Measurements from ENCODE around the gene LRIG1.

The LRIG1 gene

GRCh38 chr3:66378256-66378655 is 122.6 kb downstream of the LRIG1 start:
- DNase-seq, result no peak

- DNase-seq, result no peak
Observed at GRCh38 chr3:66377800-66378199, 123.0 kb downstream of the LRIG1 start.

DNA sequence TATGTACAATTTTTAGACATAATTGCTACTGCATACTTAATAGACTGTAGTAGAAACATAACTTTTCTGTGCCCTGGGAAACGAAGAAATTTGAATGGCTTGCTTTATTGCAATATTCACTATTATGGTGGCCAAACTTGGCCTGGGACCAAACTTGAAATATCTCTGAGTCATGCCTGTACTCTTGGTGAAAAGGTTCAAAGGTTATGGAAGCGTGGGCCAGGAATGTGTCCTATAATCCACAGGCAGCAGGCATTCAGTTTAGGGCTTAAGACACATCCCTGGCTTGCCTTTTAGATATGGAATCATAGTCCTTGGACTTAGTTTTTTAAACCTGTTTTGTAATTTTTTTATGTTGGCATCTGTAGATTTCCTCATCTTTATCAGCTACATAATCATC is 124.3 kb downstream of the LRIG1 start:
- DNase-seq, result no peak

GRCh38 chr3:66372681-66373350 is 128.0 kb downstream of the LRIG1 start:
- no peak for DNase-seq

- no peak for DNase-seq
Observed at GRCh38 chr3:66371432-66371831, 129.4 kb downstream of the LRIG1 start.

DNA sequence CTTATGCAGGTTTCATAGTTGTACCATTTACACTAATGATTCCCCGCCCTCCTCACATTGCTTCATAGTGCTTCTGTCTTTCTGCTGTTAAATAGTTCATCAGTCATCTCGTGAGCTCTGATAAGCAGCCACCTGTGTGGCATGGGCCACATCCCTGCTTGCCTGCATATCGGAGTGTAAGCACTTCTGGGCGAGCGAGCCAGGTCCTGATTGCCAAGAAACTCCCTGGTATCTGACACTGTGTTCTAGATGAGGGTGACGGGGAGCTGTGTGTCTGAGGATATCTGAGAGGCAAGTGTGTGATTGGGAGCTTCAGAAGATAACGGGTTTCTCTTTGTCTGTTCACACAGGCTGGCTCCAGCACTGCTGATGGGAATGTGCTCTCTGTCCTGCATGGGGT is 130.6 kb downstream of the LRIG1 start:
- no peak for DNase-seq

- no peak for DNase-seq
Observed at GRCh38 chr3:66367979-66368378, 132.8 kb downstream of the LRIG1 start.

- no peak for DNase-seq
Observed at GRCh38 chr3:66366747-66367146, 134.1 kb downstream of the LRIG1 start.

DNA sequence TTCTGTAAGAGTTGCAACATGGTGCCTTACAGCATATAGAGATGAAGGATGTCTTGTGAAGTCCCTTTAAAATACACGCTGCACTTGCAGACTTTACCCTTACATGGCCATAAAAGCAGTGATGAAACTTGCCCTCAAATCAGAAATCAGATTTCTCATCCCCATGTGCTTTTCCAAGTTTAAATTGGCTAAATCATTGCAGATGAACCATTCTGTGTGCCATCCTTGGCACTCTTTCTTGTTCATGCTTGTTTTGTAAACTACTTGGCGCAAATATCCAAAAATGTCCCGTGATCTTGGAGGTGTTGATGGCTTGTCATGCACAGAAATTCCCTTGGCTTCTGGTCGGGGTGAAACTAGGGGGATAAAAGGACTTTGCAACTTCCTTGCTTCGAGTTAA is 135.7 kb downstream of the LRIG1 start:
- DNase-seq, result no peak

GRCh38 chr3:66363148-66363547 is 137.7 kb downstream of the LRIG1 start:
- no peak for DNase-seq

- DNase-seq, result no peak
Observed at GRCh38 chr3:66362541-66362941, 138.3 kb downstream of the LRIG1 start.

DNA sequence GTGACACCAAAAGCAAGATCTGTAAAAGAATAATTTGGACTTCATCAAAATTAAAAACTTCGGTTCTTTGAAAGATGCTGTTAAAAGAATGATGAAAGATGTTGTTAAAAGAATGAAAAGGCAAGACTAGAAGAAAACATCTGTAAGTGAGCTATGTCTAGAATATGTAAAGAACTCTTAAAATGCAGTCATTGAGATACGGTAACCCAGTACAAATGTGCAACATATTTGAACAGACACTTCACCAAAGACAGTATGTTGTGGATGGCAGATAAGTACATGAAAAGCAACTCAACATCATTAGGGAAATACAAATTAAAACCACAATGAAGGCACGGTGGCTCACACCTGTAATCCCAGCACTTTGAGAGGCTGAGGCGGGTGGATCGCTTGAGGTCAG is 139.5 kb downstream of the LRIG1 start:
- DNase-seq, result no peak

- no peak for DNase-seq
Observed at GRCh38 chr3:66355997-66356396, 144.8 kb downstream of the LRIG1 start.

DNA sequence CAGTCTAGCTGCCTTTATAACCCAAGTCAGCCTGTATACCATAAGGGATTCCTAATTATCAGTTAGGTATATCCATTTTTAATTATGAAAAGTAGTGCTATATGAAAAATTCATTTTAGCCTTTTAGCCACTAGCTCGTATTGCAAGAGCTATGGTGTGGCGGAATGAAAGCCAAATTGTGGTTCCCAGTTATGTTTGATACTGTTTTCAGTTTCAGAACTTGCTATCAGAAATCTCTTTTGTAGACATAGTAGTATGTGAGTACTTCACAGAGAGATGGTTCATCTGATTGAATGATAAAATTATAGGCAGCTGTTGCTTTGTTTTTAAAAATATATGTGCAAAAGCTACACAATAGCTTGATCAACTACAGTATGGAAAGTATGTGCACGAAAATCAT is 145.4 kb downstream of the LRIG1 start:
- DNase-seq, result no peak

DNA sequence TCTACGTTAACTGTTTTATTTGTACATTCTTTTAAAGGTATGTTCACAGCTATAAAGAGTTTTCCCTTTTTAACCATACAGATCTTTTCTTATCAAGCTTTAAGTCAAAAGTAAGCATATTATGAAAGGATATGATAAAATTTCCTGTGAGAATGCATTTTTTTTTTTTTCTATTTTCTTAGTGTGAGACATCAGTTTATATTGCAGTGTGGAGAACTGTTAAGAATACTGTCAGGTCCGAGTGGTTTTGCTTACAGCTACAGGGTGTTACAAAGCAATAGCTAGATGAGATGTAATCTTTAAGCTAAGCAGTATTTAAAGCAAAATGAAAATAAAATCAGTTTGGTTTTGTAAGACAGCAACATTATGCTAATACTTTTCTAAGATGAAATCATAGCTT is 146.8 kb downstream of the LRIG1 start:
- no peak for DNase-seq

DNA sequence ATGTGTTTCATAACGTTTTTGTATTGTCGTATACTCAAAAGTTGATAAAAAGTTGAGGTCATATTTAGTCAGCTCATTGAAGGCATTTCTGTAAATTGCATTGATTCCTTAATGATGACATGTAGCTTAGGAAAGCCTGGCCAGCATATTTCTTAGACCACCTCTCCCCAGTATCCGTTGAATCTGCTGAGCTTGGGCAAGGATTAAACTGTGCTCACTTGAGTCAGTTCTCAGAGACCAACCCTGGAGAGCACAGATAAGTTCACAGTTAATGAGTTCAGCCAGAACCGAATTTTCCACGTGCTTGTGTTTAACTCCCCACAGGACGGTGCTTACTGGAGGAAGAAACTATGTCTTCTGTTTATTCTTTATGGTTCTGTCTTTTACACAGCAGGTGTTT is 147.3 kb downstream of the LRIG1 start:
- DNase-seq, result no peak

DNA sequence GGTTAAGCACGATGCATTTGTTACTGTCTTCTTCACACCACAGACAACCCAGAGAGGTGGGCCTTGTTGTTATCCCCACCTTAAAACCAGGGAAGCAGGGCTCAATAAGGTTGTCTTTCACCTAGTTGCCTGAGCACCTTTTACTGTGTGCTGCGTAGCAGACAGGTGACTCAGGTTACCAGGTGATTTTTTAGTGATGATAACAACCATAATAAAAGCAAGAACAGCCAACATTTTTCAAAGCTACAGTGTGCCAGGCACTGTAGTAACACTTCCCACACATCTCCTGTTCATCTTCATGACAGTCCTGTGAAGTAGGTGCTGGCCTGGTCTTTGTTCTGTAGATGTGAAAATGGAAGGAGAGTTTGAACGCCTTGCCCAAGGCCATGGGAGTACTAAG is 147.8 kb downstream of the LRIG1 start:
- no peak for DNase-seq

GRCh38 chr3:66350601-66351000 is 150.2 kb downstream of the LRIG1 start:
- no peak for DNase-seq

GRCh38 chr3:66348704-66349103 is 152.1 kb downstream of the LRIG1 start:
- DNase-seq, result no peak

- no peak for DNase-seq
Observed at GRCh38 chr3:66344848-66345578, 155.8 kb downstream of the LRIG1 start.

- DNase-seq, result no peak
Observed at GRCh38 chr3:66344391-66344811, 156.4 kb downstream of the LRIG1 start.

GRCh38 chr3:66342717-66343356 is 158.0 kb downstream of the LRIG1 start:
- no peak for DNase-seq

GRCh38 chr3:66338927-66339326 is 161.9 kb downstream of the LRIG1 start:
- DNase-seq, result no peak

- no peak for DNase-seq
Observed at GRCh38 chr3:66336333-66336766, 164.5 kb downstream of the LRIG1 start.

Data from DMS79 treated with DMSO at 0.1 percent for 48 hours (cell line).